DMS153 (cell line): ENCODE measurements around the gene DPEP2NB.
"Not testable (repeated sequence)": the region's sequence is repeated elsewhere in the genome, so short reads cannot be mapped to it uniquely, and the experiment has no call there.

Experiments used
- DNase-seq: peaks from one replicate; lab custom pipeline; 2025; lab: John Stamatoyannopoulos, UW

DPEP2NB gene

DNA sequence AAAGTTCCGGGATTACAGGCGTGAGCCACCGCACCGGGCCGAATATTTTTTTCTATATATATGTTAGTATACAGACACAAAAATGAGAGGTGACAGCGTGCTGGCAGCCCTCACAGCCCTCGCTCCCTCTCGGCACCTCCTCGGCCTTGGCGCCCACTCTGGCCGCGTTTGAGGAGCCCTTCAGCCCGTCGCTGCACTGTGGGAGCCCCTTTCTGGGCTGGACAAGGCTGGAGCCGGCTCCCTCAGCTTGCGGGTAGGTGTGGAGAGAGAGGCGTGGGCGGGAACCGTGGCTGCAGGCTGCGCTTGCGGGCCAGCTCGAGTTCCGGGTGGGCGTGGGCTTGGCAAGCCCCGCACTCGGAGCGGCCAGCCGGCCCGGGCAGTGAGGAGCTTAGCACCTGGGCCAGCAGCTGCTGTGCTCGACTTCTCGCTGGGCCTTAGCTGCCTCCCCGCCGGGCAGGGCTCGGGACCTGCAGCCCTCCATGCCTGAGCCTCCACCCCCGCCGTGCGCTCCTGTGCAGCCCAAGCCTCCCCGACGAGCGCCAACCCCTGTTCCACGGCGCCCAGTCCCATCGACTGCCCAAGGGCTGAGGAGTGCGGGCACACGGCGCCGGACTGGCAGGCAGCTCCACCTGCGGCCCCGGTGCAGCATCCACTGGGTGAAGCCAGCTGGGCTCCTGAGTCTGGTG, 33.6 kb downstream of the DPEP2NB start:
- DNase-seq = no peak

DNA sequence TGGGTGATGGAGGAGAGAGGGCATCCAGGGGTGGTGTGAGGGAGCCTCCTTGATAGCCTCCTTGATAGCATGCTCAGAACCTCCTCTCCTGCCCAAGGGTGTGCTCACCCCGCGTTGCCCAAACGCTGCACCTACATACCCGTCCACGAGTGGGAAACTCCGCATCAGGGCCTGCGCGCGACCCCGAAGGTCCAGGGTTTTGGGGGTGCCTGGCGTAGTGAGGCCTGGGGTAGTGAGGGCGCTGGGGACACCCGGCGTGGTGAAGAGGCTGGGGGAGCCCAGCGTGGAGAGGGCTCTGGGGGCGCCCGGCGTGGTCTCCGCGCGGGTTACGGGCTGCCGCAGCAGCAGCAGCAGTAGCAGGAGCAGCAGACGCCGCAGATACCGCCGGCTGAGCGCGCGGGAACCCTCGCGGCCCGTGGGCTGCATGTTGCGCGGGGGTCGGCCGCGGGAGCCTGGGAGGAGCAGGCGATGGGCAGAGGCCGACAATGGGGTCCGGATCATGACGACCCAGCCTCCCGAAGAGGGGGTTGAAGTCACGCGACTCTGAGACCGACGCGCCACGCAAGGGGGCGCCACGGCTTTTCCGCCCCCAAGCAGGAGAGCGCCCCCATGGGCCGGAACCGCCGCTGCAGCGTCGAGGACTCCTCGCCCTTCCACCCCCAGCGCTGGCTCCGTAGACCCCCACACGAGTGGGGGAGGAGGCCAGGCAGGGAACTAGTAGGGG, 35.6 kb downstream of the DPEP2NB start, which contains the start of gene DPEP3:
Gene DPEP3, minus strand, starts transcription at position 545 of the 724 bp plus-strand sequence. Its CDS starts 119 bp downstream, at position 426.
- no peak for DNase-seq

DNA sequence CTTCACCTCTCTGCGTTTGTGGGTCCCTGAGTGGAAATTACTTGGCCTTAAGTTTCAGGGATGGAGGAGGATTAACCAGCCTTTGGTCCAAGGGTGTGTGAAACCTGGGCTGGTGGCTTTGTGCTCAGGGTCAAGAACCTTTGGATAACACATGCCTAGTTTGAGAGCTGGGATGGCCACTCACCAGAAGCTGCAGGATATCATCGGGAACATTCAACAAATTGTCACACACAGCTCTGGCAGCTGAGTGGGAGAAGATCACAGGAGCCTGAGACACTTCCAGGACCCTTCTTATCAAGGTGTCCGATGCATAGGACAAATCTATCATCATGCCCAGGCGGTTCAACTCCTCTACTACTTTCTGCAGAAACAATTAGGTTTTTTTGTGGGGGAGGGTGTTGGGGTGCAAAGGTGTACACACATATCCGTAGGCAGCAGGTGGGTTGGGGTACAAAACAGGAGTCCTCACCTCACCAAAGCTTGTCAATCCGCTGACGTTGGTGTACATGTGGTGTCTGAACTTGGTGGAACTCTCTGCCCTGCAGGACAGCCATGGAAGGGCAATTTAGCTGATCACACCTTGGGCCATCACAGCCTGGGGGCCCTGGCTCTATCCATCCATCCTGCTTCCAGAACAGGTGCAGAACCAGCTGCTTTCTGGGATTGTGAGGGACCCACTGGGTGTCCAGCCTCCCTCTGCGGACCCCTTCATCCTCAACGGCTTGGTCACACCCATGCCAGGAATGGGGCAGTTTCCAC, 38.1 kb downstream of the DPEP2NB start:
- DNase-seq = no peak

DNA sequence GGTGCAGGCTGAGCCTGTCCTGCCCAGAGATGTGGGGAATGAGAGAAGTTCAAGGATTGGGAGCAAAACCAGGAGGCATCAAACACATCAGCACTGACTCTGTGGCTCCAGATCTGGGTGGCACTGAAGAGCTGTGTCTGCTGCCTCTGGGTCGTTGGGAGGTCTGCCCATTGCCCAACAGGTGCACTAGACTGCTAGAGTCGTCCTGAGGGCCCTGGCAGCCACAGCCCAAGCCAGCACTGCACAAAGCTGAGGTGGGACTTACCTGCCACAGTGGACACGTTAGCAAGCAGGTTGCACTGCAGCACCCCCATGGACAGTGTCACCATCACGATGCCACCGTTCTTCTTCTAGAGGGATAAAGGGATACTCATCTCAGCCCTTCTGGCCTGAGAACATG, 38.7 kb downstream of the DPEP2NB start:
- no peak for DNase-seq

DNA sequence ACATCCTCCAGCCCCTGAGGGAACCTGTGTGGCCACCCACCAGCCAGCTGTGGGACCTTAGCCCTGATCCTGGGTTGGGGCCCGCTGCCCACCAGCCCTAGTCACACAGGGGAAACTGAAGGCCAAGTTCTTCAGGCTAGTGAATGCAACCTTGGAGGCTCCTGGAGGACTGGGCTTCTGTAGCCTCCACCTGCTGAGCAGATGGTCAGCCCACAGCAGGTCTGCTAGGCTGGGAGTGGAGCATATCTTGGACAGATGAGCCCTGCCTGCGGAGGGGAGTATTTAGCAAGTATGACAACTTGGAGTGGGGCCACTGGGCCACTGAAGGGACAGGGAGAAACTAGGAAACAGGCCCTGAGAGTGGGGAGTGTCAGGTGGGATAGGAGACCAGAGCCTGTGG, 39.5 kb downstream of the DPEP2NB start:
- DNase-seq = no peak

DNA sequence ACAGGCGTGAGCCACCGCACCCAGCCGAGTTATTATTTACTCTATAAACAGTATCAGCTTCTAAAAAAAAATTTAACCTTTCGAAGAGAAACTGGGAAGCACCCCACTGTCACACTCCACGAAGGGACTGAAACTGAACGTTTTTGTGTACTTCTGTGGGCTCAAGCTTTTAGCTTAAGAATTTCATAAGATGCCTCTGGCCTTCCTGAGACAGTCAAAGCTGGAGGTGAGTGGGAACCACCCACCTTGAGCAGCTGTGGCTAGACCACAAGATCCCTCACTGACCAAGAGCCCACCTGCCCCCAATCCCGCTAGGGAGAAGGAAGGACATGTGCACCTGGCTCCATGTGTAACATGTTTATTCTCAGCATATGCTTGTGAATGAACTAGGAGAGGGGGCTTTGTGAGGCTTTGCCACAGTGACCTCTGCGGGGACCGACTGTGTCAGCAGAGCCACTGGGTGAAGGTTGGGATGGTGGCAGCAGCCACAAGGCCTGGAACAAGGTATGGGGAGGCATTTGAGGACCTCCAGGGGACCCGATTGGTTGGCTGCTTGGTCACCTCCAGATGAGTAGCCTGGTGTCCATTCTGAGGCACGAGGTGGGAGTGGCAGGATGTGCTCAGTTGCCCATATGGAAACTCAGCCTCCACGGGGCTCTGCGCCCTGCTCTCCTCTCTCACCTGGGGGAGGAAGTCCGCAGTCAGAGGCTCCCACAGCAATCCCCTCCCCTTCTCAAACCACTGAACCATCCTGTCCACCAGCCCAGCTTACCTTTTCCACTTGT, 40.2 kb downstream of the DPEP2NB start:
- no peak for DNase-seq

DNA sequence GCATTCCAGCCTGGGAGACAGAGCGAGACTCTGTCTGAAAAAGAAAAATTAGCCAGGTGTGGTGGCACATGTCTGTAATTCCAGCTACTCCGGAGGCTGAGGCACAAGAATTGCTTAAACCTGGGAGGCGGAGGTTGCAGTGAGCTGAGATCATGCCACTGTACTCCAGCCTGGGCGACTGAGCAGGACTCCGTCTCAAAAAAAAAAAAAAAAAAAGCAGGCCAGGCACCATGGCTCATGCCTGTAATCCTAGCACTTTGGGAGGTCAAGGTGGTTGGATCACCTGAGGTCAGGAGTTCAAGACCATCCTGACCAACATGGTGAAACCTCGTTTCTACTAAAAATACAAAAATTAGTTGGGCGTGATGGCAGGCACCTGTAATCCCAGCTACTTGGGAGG, 43.4 kb downstream of the DPEP2NB start:
- DNase-seq = not testable (repeated sequence)

DNA sequence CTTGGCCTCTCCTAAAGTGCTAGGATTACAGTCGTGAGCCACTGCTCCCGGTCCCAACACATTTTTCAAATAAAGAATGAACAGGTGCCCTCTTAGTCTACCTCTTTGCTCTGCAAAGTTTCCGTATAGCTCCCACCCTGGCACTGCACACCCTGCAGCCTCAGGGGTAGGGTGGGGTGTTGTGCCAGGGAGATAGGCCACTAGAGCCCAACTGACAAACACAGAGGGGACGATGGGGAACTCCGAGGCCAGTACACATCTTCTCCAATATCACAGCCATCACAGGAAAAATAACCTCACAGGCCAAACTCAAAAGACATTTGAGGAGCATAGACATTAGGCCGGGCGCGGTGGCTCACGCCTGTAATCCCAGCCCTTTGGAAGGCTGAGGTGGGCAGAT, 44.6 kb downstream of the DPEP2NB start:
- DNase-seq = no peak

DNA sequence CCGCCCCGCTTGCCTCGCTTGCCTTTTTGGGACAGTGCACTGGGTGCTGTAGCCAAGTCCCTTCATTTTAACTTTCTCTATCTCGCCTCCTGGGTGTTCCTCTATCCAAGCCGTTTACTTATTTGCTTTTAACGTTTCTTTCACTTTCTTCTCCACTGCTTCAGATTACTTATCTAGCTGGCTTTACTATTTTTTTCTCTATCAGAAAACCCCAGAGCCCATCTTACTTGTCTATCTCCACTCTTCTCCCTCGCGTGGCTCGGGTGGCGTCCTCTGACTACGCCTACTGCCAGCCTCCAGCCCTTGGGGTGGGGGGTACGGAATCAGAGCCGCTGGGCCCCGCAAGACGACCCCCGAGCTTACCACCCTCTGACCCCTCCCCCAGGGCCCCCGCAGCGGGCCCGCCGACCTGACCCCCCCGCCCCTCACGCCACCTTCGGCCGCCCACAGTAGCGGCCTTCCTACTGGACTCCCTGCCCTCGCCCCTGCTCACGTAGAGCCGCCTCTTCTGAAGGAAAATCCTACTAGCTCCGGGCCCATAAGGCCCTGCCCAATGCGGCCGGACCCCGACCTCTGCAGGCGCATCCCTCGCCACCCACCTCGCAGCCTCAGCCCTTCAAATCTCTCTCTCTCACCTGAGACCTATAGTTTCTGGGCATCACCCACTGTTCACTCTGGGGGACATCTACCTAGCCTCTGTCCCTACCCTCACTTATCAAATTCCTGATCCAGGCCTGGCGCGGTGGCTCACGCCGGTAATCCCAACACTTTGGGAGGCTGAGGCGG, 46.3 kb downstream of the DPEP2NB start:
- DNase-seq = no peak

DNA sequence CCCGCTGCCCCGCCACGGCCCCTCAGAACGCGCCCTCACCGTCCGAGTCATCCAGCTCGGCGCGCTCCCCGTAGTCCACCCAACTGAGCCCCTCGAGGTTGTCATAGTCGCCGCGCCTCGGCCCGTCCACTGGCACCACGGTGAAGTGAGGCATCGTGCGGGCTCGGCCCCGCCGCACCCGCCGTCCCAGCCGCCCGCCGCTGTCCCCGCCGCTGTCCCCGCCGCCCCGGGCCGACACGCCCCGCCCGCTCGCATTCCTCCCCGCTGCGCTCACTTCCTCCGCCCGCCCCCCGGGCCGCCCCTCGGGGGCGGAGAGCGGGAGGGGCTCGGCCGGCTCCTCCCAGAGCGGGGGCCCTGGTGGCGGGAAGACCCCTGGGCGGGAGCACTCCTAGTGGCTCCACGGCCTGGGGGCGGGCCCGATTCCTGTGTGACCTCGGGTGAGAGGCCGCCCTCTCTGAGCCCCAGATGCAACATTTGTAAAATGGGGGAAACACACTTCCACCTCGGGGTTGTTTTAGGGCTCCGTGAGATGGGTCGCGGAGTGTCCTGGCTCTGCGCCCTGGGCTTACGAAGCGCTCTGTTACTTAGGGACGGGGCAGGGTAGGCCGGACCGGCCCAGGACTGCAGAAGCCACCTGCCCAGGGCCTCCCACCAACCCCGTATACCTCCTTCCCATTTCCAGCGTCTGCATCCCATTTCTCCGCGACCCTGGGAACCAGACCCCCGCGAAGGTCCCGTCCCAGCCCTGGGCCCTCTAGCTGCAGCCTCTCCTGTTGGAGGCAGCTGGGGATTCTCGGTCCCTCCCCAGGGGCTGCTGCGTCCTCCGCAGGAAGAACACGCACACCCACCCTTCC, 47.1 kb downstream of the DPEP2NB start, which contains the start of gene SLC12A4:
Gene SLC12A4, minus strand, starts transcription at position 238 of the 854 bp plus-strand sequence. Its CDS starts 84 bp downstream, at position 154.
- DNase-seq = peak; percentile 54

DNA sequence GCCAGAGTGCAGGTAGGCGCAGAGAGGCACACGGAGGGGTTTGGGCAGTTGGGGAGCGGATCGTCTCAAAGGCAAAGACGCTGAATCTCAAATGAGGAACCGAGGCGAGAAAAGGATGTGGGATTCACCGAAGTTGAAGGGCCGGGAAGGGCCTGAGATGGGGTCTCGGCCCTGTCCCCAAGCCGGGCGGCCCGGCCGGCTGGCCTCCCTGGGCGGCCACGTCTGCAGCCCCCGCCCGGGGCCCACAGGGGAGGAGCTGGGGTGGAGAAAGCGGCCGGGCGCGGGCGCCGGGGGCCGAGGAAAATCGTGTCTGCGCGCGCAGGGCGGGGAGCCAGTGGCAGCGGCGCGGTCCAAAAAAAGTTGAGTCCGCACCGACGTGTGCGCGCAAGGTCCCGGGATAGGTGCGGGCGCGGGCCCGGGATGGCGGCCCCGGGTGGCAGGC, 47.7 kb downstream of the DPEP2NB start:
- no peak for DNase-seq

DNA sequence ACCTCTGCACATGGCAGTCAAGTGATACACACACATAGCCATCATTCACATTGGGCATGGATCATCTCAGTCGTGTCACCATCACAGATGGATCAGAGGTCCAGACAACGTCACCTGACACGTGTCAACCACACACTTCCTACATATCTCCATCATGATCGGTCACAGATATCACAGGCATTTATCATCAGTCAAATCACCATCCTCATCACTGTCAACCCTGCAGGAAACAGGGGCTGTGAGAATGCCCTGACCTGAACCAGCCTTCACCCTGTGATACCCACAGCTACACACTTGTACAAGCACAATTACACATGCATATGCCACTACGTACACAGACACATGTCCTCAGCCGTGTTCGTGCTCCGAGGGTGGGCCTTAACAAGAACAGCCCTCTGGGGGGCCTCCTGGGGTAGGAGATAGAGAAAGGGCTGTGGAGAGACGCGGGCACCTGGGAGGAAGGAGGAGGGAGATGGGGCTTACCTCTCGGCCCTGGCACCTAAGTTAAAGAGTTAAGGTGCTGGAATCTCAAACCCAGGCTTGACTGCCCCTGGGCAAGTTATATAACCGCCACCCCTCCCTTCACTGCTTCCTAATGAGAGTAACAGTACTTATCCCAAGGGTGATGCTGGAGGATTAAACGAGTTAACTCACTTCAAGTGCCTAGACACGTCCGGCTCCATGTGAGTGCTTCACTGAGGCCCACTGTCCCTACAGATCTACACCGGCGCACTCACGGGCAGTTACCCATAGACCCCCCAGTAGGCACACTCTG, 48.3 kb downstream of the DPEP2NB start:
- no peak for DNase-seq

DNA sequence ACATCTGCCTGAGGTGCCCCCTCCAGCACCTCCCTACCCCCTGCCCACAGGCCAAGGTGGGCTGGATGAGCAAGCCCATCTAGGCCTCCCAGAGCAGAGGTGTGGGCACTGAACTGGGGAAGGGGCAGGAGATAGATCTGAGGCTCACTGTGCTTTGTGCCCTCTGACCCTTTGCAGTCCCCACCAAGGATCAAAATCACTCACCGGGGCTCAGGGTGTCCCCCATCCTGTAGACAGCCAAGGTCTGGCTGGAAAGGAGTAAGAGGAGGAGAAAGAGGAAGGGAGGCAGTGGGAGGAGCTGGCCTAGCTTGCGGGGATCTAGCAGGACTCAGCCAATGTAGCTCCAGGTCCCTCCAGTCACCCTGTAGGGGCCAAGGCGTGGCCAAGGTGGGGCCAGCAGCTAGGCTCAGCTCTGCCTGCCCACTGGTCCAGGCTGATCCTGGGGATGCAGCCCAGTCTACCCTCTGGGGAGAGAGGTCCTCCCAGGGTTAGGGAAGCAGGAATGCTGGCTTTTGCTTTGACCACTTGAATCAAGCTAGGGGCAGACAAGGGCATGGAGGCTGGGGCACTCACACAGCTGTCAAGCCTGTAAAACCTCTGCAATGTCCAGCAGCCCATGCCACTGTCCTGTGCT, 49.0 kb downstream of the DPEP2NB start:
- no peak for DNase-seq

DNA sequence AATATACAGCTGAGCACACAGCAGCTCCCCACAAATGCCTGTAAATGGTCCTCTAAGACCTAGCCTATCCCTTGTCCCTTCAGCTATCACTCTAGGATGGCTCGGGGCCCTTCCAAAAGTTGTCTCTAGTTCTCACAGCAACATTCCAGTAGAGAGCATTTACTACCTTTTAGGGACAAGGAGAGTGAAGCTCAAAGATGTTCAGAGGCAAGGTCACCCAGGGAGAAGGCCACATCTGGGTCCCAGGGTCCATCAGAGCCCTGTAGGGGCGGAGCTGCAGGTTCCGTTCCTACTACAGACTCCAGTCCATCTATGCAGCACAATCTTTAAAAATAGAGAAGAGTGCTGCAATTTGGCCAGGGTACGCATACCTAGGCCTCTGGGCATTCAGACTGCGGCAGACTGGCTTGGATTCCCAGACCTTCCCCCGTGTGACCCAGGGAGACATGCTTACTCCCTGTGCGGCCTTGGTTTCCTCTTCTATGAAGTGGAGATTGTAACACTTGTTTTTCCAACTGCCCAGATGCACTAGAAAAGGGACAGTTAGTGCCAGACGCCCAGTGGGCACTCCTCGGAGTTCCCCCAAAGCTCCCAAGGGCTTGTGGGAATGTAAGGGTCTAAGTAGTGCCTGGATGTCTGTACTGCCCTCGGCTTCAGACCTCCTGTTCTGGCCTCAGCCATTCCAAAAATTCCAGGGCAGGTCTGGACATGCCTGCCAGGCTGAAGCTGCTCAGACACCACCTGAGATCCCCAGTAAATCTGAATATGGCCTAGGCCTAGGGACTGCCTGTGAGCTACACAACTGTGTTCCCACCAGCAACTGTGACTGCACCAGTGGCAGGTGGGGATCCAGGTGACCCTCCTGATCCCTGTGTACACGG, 49.8 kb downstream of the DPEP2NB start:
- no peak for DNase-seq

DNA sequence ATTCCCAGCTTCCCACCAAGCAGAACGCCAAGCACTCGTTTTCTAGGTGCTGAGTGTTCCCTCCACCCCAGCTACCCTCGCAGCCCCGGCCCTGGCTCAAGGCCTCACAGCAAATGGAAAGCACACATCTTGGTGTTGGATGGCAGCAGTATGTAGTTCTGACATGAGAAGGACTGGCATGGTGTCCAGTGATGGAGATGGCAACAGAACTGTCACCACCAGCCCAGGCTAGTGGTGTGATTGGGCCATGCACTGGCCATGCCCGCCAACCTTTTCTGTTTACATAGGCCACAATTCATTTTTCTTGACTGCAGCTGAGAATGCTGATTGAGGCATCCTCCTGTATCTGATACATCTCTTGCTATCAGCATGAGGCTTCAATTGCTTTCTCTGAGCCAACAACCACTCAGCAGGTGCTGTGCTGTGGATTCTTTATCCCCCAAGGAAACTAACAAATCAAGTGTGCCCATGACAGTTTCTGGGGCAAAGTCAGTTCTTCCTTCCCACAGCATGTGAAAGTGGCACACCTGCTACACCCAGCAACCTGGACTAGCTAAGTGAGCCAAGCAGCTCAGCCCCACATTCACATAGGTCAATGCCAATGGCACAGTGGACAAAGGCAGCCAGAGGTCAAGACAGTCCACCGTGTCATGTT, 51.1 kb downstream of the DPEP2NB start:
- DNase-seq = no peak

DNA sequence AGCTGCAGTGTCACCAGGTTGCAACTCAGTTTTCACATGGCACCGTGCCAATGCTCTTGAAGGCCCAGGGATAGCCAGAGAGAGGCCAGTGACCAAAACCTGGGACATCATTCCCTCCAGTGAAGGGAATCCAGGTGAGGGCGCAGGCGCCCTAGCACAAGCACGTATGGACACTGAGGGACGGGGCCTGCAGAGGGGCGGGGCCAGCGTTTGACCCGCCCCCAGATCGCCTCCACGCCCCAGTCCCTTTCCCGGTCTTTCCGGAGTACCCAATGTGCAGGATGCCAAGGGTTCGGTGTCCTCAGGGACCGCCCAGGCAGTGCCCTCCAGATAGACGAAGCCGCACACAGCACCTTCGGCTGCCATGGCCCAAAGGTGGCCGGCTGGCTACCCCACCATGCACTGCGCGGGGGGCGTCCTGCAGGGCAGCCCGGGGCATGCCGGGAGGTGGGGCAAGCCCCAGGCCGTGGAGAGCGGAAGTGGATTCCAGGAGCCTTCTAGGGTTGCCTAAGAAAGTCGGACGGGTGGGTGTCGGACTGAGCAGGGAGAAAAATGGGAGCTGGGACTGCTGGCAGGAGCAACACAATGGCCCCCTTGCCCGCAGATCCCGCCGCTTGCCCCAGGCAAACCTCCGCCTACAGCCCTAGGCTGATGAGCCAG, 51.9 kb downstream of the DPEP2NB start:
- no peak for DNase-seq
